ENCODE data around the gene VIPR2. TPM values are rescaled to one million over a fixed set of nuclear protein-coding genes. Genes with fewer than 3 reads are reported as not detected.

Gene VIPR2
- total RNA-seq, 4 donors from 2014 or later: 0.32 to 0.34 (median 0.32) TPM; not detected in 1

GRCh38 chr7:159109653-159110035 is 35.0 kb downstream of the VIPR2 start:
- no peak for DNase-seq (ENCODE audit: low spot score in 2 of 2)
- 57 to 61% methylated on average over 10 of the region's 10 CpGs for WGBS, 2 donors
- intact Hi-C loops (cut with DNase I; ENCODE audit: low total_unique reads): no loop called here
- no peak overlapping the region for H3K4me3 ChIP-seq (ENCODE audit: low read depth, poor library complexity, severe bottlenecking)
- no peak for TF ChIP-seq POLR2A (IDR thresholded peaks at IDR 0.05)
- TF ChIP-seq, protein P1, sequence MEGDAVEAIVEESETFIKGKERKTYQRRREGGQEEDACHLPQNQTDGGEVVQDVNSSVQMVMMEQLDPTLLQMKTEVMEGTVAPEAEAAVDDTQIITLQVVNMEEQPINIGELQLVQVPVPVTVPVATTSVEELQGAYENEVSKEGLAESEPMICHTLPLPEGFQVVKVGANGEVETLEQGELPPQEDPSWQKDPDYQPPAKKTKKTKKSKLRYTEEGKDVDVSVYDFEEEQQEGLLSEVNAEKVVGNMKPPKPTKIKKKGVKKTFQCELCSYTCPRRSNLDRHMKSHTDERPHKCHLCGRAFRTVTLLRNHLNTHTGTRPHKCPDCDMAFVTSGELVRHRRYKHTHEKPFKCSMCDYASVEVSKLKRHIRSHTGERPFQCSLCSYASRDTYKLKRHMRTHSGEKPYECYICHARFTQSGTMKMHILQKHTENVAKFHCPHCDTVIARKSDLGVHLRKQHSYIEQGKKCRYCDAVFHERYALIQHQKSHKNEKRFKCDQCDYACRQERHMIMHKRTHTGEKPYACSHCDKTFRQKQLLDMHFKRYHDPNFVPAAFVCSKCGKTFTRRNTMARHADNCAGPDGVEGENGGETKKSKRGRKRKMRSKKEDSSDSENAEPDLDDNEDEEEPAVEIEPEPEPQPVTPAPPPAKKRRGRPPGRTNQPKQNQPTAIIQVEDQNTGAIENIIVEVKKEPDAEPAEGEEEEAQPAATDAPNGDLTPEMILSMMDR (IDR thresholded peaks at IDR 0.05): no peak

- intact Hi-C loops (cut with DNase I; ENCODE audit: low total_unique reads): no loop called here
- no peak overlapping the region for H3K4me3 ChIP-seq (ENCODE audit: low read depth, poor library complexity, severe bottlenecking)
- no peak for DNase-seq (ENCODE audit: low spot score in 2 of 2)
- 42 to 48% methylated on average over 9 of the region's 9 CpGs for WGBS, 2 donors
- TF ChIP-seq, protein P1 (IDR thresholded peaks at IDR 0.05): no peak
- TF ChIP-seq POLR2A (IDR thresholded peaks at IDR 0.05): no peak
Measured at GRCh38 chr7:159108941-159109652, 35.6 kb downstream of the VIPR2 start.

DNA sequence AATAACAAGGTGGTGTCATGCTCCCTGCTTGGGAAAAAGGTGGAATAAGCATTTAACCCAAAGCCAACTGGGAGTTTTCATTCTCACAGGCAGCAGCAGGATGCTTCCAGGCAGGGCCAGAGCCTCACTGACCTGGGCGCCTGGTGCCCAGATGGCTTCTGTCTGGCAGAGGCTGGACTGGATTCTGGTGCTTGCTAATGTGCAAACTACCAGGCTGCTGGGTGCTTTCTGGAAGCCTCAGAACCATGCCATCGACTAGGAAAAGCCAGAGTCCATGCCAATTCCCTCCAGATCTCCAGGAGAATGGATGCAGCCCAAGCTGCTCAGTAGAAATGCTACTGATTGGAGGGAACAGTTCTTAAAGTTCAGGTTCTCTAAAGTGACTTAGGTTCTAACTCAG is 36.2 kb downstream of the VIPR2 start:
- no peak overlapping the region for H3K4me3 ChIP-seq (ENCODE audit: low read depth, poor library complexity, severe bottlenecking)
- intact Hi-C loops (cut with DNase I; ENCODE audit: low total_unique reads): no loop called here
- 57 to 76% methylated on average over 2 of the region's 2 CpGs for WGBS, 2 donors
- TF ChIP-seq, protein P1 (IDR thresholded peaks at IDR 0.05): no peak
- no peak for TF ChIP-seq POLR2A (IDR thresholded peaks at IDR 0.05)
- DNase-seq (ENCODE audit: low spot score in 2 of 2): no peak

GRCh38 chr7:159107161-159107892 is 37.3 kb downstream of the VIPR2 start:
- no peak overlapping the region for H3K4me3 ChIP-seq (ENCODE audit: low read depth, poor library complexity, severe bottlenecking)
- 71 to 82% methylated on average over 13 of the region's 13 CpGs for WGBS, 2 donors
- TF ChIP-seq, protein P1 (IDR thresholded peaks at IDR 0.05): no peak
- no peak for TF ChIP-seq POLR2A (IDR thresholded peaks at IDR 0.05)
- intact Hi-C loops (cut with DNase I; ENCODE audit: low total_unique reads): no loop called here
- DNase-seq (ENCODE audit: low spot score in 2 of 2): no peak

DNA sequence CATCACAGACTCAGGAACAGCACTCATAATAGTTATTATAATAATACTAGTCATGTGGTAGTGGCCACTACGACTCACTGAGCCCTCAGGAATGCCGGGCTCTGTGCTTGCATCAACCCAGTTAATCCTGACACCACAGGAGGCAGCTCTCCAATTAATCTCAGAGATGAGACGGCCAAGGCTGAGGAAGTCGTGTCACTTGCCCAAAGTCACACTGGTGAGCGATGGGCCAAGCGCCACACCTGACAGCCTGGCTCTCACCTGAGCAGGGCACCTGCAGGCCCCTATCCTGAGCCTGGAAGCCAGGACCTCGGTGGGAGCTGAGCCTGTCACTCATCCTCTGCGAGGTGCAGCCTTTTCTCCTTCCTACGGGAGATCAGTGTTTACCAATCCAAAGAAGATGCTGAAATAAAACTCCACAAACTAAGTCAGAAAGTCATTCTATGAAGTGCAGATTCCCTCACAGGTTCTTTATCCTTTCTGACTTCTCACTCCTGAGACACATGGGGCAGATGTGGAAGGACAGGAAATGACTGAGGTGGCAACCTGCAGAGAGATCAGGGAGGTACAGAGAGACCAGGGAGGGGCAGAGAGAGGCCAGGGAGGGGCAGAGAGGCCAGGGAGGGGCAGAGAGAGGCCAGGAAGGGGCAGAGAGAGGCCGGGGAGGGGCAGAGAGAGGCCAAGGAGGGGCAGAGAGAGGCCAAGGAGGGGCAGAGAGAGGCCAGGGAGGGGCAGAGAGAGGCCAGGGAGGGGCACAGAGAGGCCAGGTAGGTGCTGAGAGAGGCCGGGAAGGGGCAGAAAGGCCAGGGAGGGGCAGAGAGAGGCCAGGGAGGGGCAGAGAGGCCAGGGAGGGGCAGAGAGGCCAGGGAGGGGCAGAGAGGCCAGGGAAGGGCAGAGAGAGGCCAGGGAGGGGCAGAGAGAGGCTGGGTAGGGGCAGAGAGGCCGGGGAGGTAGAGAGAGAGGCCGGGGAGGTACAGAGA is 38.5 kb downstream of the VIPR2 start:
- DNase-seq (ENCODE audit: low spot score in 2 of 2): no peak
- intact Hi-C loops (cut with DNase I; ENCODE audit: low total_unique reads): no loop called here
- no peak for TF ChIP-seq POLR2A (IDR thresholded peaks at IDR 0.05)
- TF ChIP-seq, protein P1 (IDR thresholded peaks at IDR 0.05): no peak
- 70 to 77% methylated on average over 13 of the region's 13 CpGs for WGBS, 2 donors
- no peak overlapping the region for H3K4me3 ChIP-seq (ENCODE audit: low read depth, poor library complexity, severe bottlenecking)
